Retinal pigment epithelial cell (primary cell): ENCODE measurements around the gene NDUFB5.

Experiments used
- DNase-seq: peaks from one replicate; pipeline ENCODE4 v3.0.0-alpha.2; 2010; ENCODE audit warnings: low read depth
- H3K4me3 ChIP-seq: 2 replicates; pipeline ENCODE4 v1.5.1; 2011; ENCODE audit warnings: mild to moderate bottlenecking, low read length, control low read depth, moderate library complexity
- CTCF ChIP-seq: conservative IDR thresholded peaks from 2 replicates; pipeline ENCODE4 v1.5.1; 2011; ENCODE audit warnings: low read depth, low read length, control low read depth, inconsistent platforms

NDUFB5 gene

GRCh38 chr3:179666030-179666429 is 61.4 kb downstream of the NDUFB5 start:
- no peak overlapping the region for H3K4me3 ChIP-seq
- DNase-seq, result no peak
- no peak for TF ChIP-seq CTCF

- no peak for DNase-seq
- TF ChIP-seq CTCF, result no peak
- H3K4me3 ChIP-seq, result no peak overlapping the region
These were observed 61.9 kb downstream of the NDUFB5 start for GRCh38 chr3:179666436-179667035.

DNA sequence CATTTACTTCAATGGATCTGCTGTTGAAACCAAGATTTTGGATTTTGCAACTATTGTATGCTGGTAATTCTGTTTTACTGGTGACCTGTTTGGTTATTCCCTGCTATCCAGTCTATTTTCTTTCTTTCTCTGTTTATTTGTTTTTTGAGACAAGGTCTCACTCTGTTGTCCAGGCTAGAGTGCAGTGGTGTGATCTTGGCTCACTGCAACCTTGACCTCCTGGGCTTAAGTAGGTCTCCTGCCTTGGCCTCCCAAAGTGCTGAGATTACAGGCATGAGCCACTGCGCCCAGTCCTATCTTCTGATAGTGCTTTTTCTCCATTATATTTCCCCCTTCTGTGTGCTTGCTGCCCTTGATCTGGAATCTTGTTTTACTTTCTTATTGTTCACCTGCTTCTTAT is 63.8 kb downstream of the NDUFB5 start:
- H3K4me3 ChIP-seq, result no peak overlapping the region
- no peak for DNase-seq
- no peak for TF ChIP-seq CTCF

DNA sequence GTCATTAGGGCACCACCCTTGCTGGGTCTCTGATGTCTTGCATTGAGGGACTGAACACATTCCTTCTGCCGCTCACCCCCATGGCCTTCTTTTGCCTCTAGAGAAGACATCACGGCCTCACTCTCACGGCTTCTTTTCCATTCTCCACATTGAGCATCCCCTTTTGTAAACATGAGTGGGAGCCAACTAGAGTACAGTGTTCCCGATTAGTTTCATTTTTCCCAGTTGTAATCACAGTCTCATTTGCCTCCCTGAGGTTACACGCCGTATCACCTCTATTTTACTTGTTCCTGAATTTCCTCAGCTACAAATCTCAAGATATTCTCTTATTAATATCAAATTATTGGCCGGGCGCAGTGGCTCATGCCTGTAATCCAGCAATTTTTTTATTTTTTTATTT is 65.7 kb downstream of the NDUFB5 start:
- no peak for TF ChIP-seq CTCF
- DNase-seq, result no peak
- no peak overlapping the region for H3K4me3 ChIP-seq

DNA sequence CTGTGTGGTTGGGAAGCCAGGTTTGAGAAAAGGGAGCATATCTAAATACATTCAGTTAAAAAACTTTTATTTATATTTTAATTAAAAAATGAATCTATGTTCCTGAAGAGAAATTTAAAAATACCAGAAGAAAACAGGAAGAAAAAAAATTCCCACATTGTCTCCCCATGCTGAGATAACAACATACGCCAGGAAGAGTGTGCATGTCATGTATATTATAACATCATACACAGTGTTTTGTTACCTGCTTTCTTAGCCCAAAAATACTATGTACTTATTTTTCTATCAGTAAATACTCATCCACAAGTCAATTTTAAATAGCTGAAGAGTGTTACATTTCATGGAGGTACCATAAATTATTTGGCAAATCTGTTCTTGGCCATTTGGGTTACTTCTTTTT is 66.7 kb downstream of the NDUFB5 start:
- H3K4me3 ChIP-seq, result no peak overlapping the region
- no peak for DNase-seq
- no peak for TF ChIP-seq CTCF

DNA sequence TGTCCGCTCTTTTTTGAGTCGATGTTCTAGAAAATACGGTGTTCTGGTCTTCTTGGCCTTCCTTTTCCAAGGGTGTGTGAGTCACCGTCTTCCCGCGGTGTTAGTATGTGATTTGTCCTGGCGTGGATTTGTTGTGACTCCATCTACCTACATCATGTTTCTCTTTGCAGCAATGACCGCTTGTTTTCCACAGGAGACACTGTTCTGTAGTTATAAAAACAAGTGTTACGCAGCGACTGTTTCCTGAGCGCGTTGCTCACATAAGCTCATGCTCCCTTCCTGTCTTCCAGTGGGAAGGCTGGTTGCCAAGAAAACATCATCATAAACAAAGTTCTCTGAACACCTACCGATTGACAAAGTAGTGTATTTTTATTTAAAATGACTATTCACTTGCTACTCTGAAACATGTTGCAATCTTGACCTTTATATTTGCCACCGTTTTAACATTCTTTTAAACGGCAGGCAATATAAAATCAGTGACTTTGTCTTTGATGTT is 67.2 kb downstream of the NDUFB5 start:
- H3K4me3 ChIP-seq, result no peak overlapping the region
- TF ChIP-seq CTCF, result no peak
- DNase-seq, result no peak

GRCh38 chr3:179672918-179673317 is 68.3 kb downstream of the NDUFB5 start:
- no peak for DNase-seq
- no peak for TF ChIP-seq CTCF
- H3K4me3 ChIP-seq, result no peak overlapping the region
